ENCODE measurements around the gene DNHD1.
A peak's percentile ranks its signal among the peaks of the same experiment; 100 is the strongest.

DNHD1 gene

GRCh38 chr11:6602096-6602940 is 105.2 kb downstream of the DNHD1 start:
- Mint-ChIP-seq H3K9me3 (no peaks in the 10 kb centered on the region), H3K36me3 (ENCODE audit: insufficient read depth) (peaks cover 28% of the 10 kb centered on the region), H3K27ac (no peak overlapping the region), H3K4me1 (ENCODE audit: low read depth in 2 of 2) (peaks cover 34 to 37% of the 10 kb centered on the region in 2 donors), H3K4me3 (no peak overlapping the region), H3K27me3 (no peaks in the 10 kb centered on the region)
- no peak for DNase-seq
- ATAC-seq (replicated peaks) = no peak

GRCh38 chr11:6603287-6604080 is 106.4 kb downstream of the DNHD1 start, which contains the start of the genes ILK and RRP8:
Gene ILK, plus strand, starts transcription at chr11:6603774. Its CDS starts 498 bp downstream, at chr11:6604272.
Gene RRP8, minus strand, starts transcription at chr11:6603616. Its CDS starts 114 bp downstream, at chr11:6603502.
- no peaks in the 10 kb centered on the region for H3K27me3 Mint-ChIP-seq
- peaks cover 35 to 38% of the 10 kb centered on the region in 2 donors for H3K4me1 Mint-ChIP-seq (ENCODE audit: low read depth in 2 of 2)
- H3K36me3 Mint-ChIP-seq (ENCODE audit: insufficient read depth) = peaks cover 18% of the 10 kb centered on the region
- no peaks in the 10 kb centered on the region for H3K9me3 Mint-ChIP-seq
- H3K4me3 Mint-ChIP-seq = no peak within 1 kb of the TSS
- ATAC-seq (replicated peaks) = peak; percentile 82
- DNase-seq = peak; percentile 78 to 83 (median 81)
- no peak within 1 kb of the TSS for H3K27ac Mint-ChIP-seq

GRCh38 chr11:6604081-6604626 is 107.1 kb downstream of the DNHD1 start:
- H3K4me1 Mint-ChIP-seq (ENCODE audit: low read depth in 2 of 2) = peaks cover 36% of the 10 kb centered on the region in 2 donors
- ATAC-seq (replicated peaks) = peak; percentile 62

GRCh38 chr11:6604790-6605189 is 107.7 kb downstream of the DNHD1 start:
- H3K4me1 Mint-ChIP-seq (ENCODE audit: low read depth in 2 of 2) = peaks cover 30 to 34% of the 10 kb centered on the region in 2 donors
- no peak overlapping the region for H3K4me3 Mint-ChIP-seq
- H3K36me3 Mint-ChIP-seq (ENCODE audit: insufficient read depth) = peaks cover 18% of the 10 kb centered on the region
- DNase-seq (no peak), ATAC-seq (replicated peaks) (no peak)
- H3K27me3 Mint-ChIP-seq = no peaks in the 10 kb centered on the region
- H3K9me3 Mint-ChIP-seq = no peaks in the 10 kb centered on the region
- H3K27ac Mint-ChIP-seq = no peak overlapping the region

More at GRCh38 chr11:6604081-6604626, 107.1 kb downstream of the DNHD1 start:
- Mint-ChIP-seq H3K4me3 (no peak overlapping the region), H3K9me3 (no peaks in the 10 kb centered on the region), H3K27me3 (no peaks in the 10 kb centered on the region), H3K27ac (no peak overlapping the region), H3K36me3 (ENCODE audit: insufficient read depth) (peaks cover 17% of the 10 kb centered on the region)
- DNase-seq = peak; percentile 47 to 56 (median 47)

GRCh38 chr11:6606471-6607189 is 109.5 kb downstream of the DNHD1 start:
- ATAC-seq (replicated peaks) (peak; percentile 16), DNase-seq (peak; percentile 26 to 47 (median 42))
- no peak overlapping the region for H3K4me3 Mint-ChIP-seq
- no peaks in the 10 kb centered on the region for H3K27me3 Mint-ChIP-seq
- H3K4me1 Mint-ChIP-seq (ENCODE audit: low read depth in 2 of 2) = peaks cover 31 to 41% of the 10 kb centered on the region in 2 donors
- H3K9me3 Mint-ChIP-seq = no peaks in the 10 kb centered on the region
- no peak overlapping the region for H3K27ac Mint-ChIP-seq
- H3K36me3 Mint-ChIP-seq (ENCODE audit: insufficient read depth) = peaks cover 32% of the 10 kb centered on the region

- peaks cover 32% of the 10 kb centered on the region for H3K36me3 Mint-ChIP-seq (ENCODE audit: insufficient read depth)
- DNase-seq = no peak
- H3K4me1 Mint-ChIP-seq (ENCODE audit: low read depth in 2 of 2) = peaks cover 31 to 38% of the 10 kb centered on the region in 2 donors
- no peaks in the 10 kb centered on the region for H3K9me3 Mint-ChIP-seq
- ATAC-seq (replicated peaks) = no peak
- H3K27ac Mint-ChIP-seq = no peak overlapping the region
- H3K27me3 Mint-ChIP-seq = no peaks in the 10 kb centered on the region
- no peak overlapping the region for H3K4me3 Mint-ChIP-seq
These were observed 110.2 kb downstream of the DNHD1 start for GRCh38 chr11:6607190-6607795.

GRCh38 chr11:6608011-6608410 is 110.9 kb downstream of the DNHD1 start:
- peaks cover 32% of the 10 kb centered on the region for H3K36me3 Mint-ChIP-seq (ENCODE audit: insufficient read depth)
- peaks cover 31 to 35% of the 10 kb centered on the region in 2 donors for H3K4me1 Mint-ChIP-seq (ENCODE audit: low read depth in 2 of 2)
- DNase-seq = peak in 1 of 3 experiments; percentile 0

GRCh38 chr11:6608726-6609501 is 111.8 kb downstream of the DNHD1 start:
- Mint-ChIP-seq H3K4me3 (no peak overlapping the region), H3K27ac (peak overlapping the region in 1 of 2 donors; percentile 30), H3K36me3 (ENCODE audit: insufficient read depth) (peaks cover 32% of the 10 kb centered on the region), H3K27me3 (no peaks in the 10 kb centered on the region), H3K4me1 (ENCODE audit: low read depth in 2 of 2) (peaks cover 31 to 35% of the 10 kb centered on the region in 2 donors), H3K9me3 (no peaks in the 10 kb centered on the region)
- ATAC-seq (replicated peaks) (no peak), DNase-seq (no peak)

More at GRCh38 chr11:6608011-6608410, 110.9 kb downstream of the DNHD1 start:
- Mint-ChIP-seq H3K27me3 (no peaks in the 10 kb centered on the region), H3K9me3 (no peaks in the 10 kb centered on the region), H3K27ac (no peak overlapping the region), H3K4me3 (no peak overlapping the region)
- ATAC-seq (replicated peaks) = no peak

GRCh38 chr11:6609502-6610015 is 112.5 kb downstream of the DNHD1 start:
- H3K4me3 Mint-ChIP-seq = no peak overlapping the region
- H3K4me1 Mint-ChIP-seq (ENCODE audit: low read depth in 2 of 2) = peaks cover 31 to 35% of the 10 kb centered on the region in 2 donors
- no peaks in the 10 kb centered on the region for H3K27me3 Mint-ChIP-seq
- no peaks in the 10 kb centered on the region for H3K9me3 Mint-ChIP-seq
- DNase-seq = no peak
- peaks cover 32% of the 10 kb centered on the region for H3K36me3 Mint-ChIP-seq (ENCODE audit: insufficient read depth)
- H3K27ac Mint-ChIP-seq = peak overlapping the region in 1 of 2 donors; percentile 30
- no peak for ATAC-seq (replicated peaks)

- Mint-ChIP-seq H3K4me1 (ENCODE audit: low read depth in 2 of 2) (peaks cover 34 to 37% of the 10 kb centered on the region in 2 donors), H3K4me3 (no peak overlapping the region), H3K36me3 (ENCODE audit: insufficient read depth) (peaks cover 33% of the 10 kb centered on the region), H3K27me3 (no peaks in the 10 kb centered on the region), H3K9me3 (no peaks in the 10 kb centered on the region), H3K27ac (no peak overlapping the region)
- ATAC-seq (replicated peaks) (no peak), DNase-seq (no peak)
These were observed 113.5 kb downstream of the DNHD1 start for GRCh38 chr11:6610591-6610990.

GRCh38 chr11:6611092-6611962 is 114.2 kb downstream of the DNHD1 start:
- ATAC-seq (replicated peaks) = peak; percentile 4
- H3K4me1 Mint-ChIP-seq (ENCODE audit: low read depth in 2 of 2) = peaks cover 34% of the 10 kb centered on the region in 2 donors
- H3K9me3 Mint-ChIP-seq = no peaks in the 10 kb centered on the region
- H3K4me3 Mint-ChIP-seq = no peak overlapping the region
- DNase-seq = peak in 2 of 3 experiments; percentile 18 to 28
- H3K27ac Mint-ChIP-seq = no peak overlapping the region
- peaks cover 40% of the 10 kb centered on the region for H3K36me3 Mint-ChIP-seq (ENCODE audit: insufficient read depth)
- H3K27me3 Mint-ChIP-seq = no peaks in the 10 kb centered on the region
